Measurements from ENCODE around the gene BAIAP2L1.

GRCh38 chr7:98241674-98242241 lies 159.1 kb downstream of the BAIAP2L1 start:
- TF ChIP-seq CTCF (IDR thresholded peaks at IDR 0.05), result no peak
- no peak for TF ChIP-seq POLR2A (IDR thresholded peaks at IDR 0.05)

All from thyroid gland (tissue), 4 donors.